Uterus (tissue), 4 donors: Measurements from ENCODE around the gene NID2. TPM values are rescaled to one million over a fixed set of nuclear protein-coding genes. Genes with fewer than 3 reads are reported as not detected.

ENCODE experiments used
- DNase-seq, 2 donors: peaks; one replicate each; pipeline ENCODE4 v3.0.0-alpha.2; 2019 to 2020
- H3K27ac ChIP-seq, 2 donors: fragments of 200-600 bp; sonication (generic); 1 replicate in 1 of 2; 2 replicates in 1 of 2; pipeline ENCODE4 v1.5.1; 2016 to 2018
- H3K27me3 ChIP-seq, 2 donors: fragments of 200-600 bp; sonication (generic); one replicate each; pipeline ENCODE4 v1.5.1; 2018 to 2019; ENCODE audit warnings: control low read depth in 1 of 2
- H3K36me3 ChIP-seq, 2 donors: fragments of 200-600 bp; sonication (generic); one replicate each; pipeline ENCODE4 v1.5.1; 2019; ENCODE audit warnings: control low read depth in 1 of 2
- H3K4me1 ChIP-seq, 2 donors: fragments of 200-600 bp; sonication (generic); one replicate each; pipeline ENCODE4 v1.5.1; 2018 to 2019; ENCODE audit warnings: control low read depth in 1 of 2
- H3K4me3 ChIP-seq, 2 donors: fragments of 200-600 bp; sonication (generic); 1 replicate in 1 of 2; 2 replicates in 1 of 2; pipeline ENCODE4 v1.5.1; 2018 to 2019; ENCODE audit warnings: mild to moderate bottlenecking in 1 of 2
- H3K9me3 ChIP-seq, 2 donors: fragments of 200-600 bp; sonication (generic); one replicate each; pipeline ENCODE4 v1.5.1; 2019; ENCODE audit warnings: control low read depth in 1 of 2
- POLR2A ChIP-seq, 2 donors: fragments of 450-650 bp; IDR thresholded peaks; one replicate each; pipeline ENCODE4 v1.6.1; 2016; ENCODE audit warnings: antibody characterized with exemption in 2 of 2, mild to moderate bottlenecking in 1 of 2, moderate library complexity in 1 of 2
- intact Hi-C: fragments of 100-400 bp; cut with DNase I; formaldehyde crosslinking; loops from one replicate; pipeline ENCODE4 v1.15.1; 2023; ENCODE audit warnings: low total_unique reads
- total RNA-seq, 4 donors: library from RNA; depleted of rRNA in 3 of 4; stranded (reverse); fragments of >200 nt in 3 of 4; gene quantifications; one replicate each; pipeline versions ENCODE4 v1.1.0 to v1.2.4, GENCODE V29; 2014 to 2023
- TF ChIP-seq, protein P1 (sequence below), 4 experiments: fragments of 200-600 bp in 2 of 4; fragments of 450-650 bp in 2 of 4; sonication (generic) in 2 of 4; IDR thresholded peaks; one replicate each; pipeline ENCODE4 v1.5.1; 2016 to 2019; ENCODE audit warnings: antibody characterized with exemption in 4 of 4, mild to moderate bottlenecking in 2 of 4, moderate library complexity in 1 of 4
- donor health status: DM: yes; HTN: yes; CAD: no.

NID2 gene
- total RNA-seq, 4 donors from 2014 or later = 8.2 to 92.6 (median 32.4) TPM

DNA sequence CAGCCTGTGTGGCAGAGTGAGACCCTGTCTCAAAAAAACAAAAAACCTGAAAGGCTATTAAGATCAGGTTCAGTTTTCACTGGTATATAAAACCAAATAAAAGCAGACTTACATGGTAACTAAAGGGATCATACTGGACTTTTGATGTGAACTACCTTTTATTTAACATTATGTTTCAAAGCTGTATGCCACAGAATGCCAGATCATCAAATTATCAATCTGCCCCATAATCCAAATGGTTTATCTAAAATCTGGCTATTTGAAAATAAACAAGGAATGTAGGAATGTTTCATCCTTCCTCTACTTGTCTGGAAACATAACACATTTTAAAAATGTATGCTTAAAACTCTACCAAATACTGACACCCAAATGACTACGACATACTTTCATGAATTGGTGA, 14.2 kb downstream of the NID2 start:
- no peaks in the 10 kb centered on the region for H3K9me3 ChIP-seq
- H3K4me3 ChIP-seq = no peak overlapping the region
- H3K27ac ChIP-seq = peak overlapping the region; percentile 71 to 78
- intact Hi-C loops = no loop called here
- H3K4me1 ChIP-seq = peaks cover 10 to 15% of the 10 kb centered on the region in 2 donors
- DNase-seq = no peak
- no peaks in the 10 kb centered on the region for H3K27me3 ChIP-seq
- H3K36me3 ChIP-seq = no peaks in the 10 kb centered on the region
- TF ChIP-seq, protein P1, sequence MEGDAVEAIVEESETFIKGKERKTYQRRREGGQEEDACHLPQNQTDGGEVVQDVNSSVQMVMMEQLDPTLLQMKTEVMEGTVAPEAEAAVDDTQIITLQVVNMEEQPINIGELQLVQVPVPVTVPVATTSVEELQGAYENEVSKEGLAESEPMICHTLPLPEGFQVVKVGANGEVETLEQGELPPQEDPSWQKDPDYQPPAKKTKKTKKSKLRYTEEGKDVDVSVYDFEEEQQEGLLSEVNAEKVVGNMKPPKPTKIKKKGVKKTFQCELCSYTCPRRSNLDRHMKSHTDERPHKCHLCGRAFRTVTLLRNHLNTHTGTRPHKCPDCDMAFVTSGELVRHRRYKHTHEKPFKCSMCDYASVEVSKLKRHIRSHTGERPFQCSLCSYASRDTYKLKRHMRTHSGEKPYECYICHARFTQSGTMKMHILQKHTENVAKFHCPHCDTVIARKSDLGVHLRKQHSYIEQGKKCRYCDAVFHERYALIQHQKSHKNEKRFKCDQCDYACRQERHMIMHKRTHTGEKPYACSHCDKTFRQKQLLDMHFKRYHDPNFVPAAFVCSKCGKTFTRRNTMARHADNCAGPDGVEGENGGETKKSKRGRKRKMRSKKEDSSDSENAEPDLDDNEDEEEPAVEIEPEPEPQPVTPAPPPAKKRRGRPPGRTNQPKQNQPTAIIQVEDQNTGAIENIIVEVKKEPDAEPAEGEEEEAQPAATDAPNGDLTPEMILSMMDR (IDR thresholded peaks at IDR 0.05) = no peak
- TF ChIP-seq POLR2A (IDR thresholded peaks at IDR 0.05) = no peak

- no peak for TF ChIP-seq POLR2A (IDR thresholded peaks at IDR 0.05)
- TF ChIP-seq, protein P1 (IDR thresholded peaks at IDR 0.05) = no peak
Measured at GRCh38 chr14:52053044-52053443, 15.8 kb downstream of the NID2 start.

DNA sequence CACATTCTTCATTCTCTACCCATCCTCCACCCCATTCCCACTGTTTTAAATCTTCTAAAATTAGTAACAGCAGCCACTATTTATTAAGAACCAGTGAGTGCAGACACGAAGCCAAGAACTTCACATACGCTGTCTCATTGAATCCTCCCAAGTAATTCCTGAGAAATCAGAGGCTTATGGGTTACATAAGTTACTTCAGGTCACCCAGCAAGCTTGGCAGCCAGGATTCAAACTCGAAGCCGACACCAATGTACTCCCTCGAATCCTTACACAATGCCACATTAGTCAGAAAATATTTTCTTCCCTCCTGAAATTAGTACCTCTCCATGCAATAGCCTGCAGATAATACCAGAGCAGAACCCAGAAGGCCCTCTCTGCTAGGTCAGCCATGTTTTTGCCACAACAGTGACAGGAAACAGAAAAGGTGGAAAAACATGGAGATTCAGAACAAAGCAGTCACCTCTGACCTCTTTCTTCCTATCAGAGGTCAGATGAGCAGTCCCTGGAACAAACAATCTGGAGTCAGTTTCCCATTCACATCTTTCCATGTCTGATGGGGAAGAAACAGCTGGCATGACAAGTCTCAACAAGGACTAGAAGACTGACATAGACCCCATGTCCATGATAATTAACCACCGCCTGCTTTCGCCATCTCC, 16.4 kb downstream of the NID2 start:
- intact Hi-C loops = no loop called here
- H3K9me3 ChIP-seq = no peaks in the 10 kb centered on the region
- H3K4me1 ChIP-seq = peaks cover 4 to 10% of the 10 kb centered on the region in 2 donors
- no peaks in the 10 kb centered on the region for H3K36me3 ChIP-seq
- H3K27me3 ChIP-seq = no peaks in the 10 kb centered on the region
- no peak overlapping the region for H3K4me3 ChIP-seq
- H3K27ac ChIP-seq = peak overlapping the region; percentile 71 to 78
- TF ChIP-seq POLR2A (IDR thresholded peaks at IDR 0.05) = no peak
- TF ChIP-seq, protein P1 (IDR thresholded peaks at IDR 0.05) = no peak
- peak; percentile 65 to 72 for DNase-seq

More at GRCh38 chr14:52053044-52053443, 15.8 kb downstream of the NID2 start:
- Histone ChIP-seq H3K36me3 (no peaks in the 10 kb centered on the region), H3K9me3 (no peaks in the 10 kb centered on the region), H3K4me1 (peaks cover 4 to 10% of the 10 kb centered on the region in 2 donors), H3K27ac (peak overlapping the region; percentile 71 to 78), H3K27me3 (no peaks in the 10 kb centered on the region), H3K4me3 (no peak overlapping the region)
- DNase-seq = no peak
- intact Hi-C loops = no loop called here

GRCh38 chr14:52051871-52052270, 17.0 kb downstream of the NID2 start:
- Histone ChIP-seq H3K4me1 (peaks cover 4 to 10% of the 10 kb centered on the region in 2 donors), H3K4me3 (no peak overlapping the region), H3K9me3 (no peaks in the 10 kb centered on the region), H3K36me3 (no peaks in the 10 kb centered on the region), H3K27ac (peak overlapping the region; percentile 71 to 78), H3K27me3 (no peaks in the 10 kb centered on the region)
- intact Hi-C loops = no loop called here
- no peak for DNase-seq
- TF ChIP-seq POLR2A (IDR thresholded peaks at IDR 0.05) = no peak
- TF ChIP-seq, protein P1 (IDR thresholded peaks at IDR 0.05) = no peak

- no peak for DNase-seq
- Histone ChIP-seq H3K4me3 (no peak overlapping the region), H3K27ac (peak overlapping the region; percentile 71 to 78), H3K27me3 (no peaks in the 10 kb centered on the region), H3K36me3 (no peaks in the 10 kb centered on the region), H3K4me1 (peaks cover 4 to 10% of the 10 kb centered on the region in 2 donors), H3K9me3 (no peaks in the 10 kb centered on the region)
- TF ChIP-seq POLR2A (IDR thresholded peaks at IDR 0.05) = no peak
- TF ChIP-seq, protein P1 (IDR thresholded peaks at IDR 0.05) = no peak
- intact Hi-C loops = no loop called here
Measured at GRCh38 chr14:52051251-52051650, 17.6 kb downstream of the NID2 start.
